ENCODE data around the gene CCL20.
"Not testable (repeated sequence)": the region's sequence is repeated elsewhere in the genome, so short reads cannot be mapped to it uniquely, and the experiment has no call there.

Gene CCL20

DNA sequence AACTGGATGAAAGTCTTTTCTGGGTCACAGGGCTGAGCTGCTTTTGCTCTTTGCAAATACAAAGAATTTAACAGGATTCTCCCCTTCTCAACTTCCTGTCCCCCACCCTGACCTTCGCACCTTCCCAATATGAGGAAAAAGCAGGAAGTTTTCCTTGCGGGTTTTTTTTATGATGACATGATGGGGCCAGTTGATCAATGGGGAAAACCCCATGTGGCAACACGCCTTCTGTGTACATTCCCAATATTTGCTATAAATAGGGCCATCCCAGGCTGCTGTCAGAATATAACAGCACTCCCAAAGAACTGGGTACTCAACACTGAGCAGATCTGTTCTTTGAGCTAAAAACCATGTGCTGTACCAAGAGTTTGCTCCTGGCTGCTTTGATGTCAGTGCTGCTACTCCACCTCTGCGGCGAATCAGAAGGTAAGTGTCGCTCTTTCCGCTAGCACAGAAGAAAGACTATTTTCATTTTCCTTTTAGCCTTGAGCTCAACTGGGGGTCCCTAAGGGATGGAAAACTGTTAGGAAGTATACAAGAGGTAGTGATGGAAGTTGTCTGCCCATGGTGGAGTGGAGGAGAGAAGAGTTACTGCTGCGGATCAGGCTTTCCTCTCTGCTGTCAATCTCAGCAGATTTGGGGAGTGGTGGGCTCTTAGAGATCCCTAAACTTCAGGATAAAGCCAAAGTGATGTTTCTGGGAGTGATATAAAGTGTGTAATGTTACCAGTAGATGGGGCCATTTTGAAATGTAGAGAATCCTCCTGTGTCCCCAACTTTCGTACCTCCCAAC, at the start of gene CCL20:
Gene CCL20, plus strand, starts transcription at position 281 of the 792 bp plus-strand sequence. Its CDS starts 70 bp downstream, at position 351.
- DNase-seq (ENCODE audit: low read depth): no peak

GRCh38 chr2:227765788-227766372, 47.8 kb upstream of the CCL20 start:
- no peak for DNase-seq (ENCODE audit: low read depth)

GRCh38 chr2:227766373-227766883, 47.2 kb upstream of the CCL20 start:
- DNase-seq (ENCODE audit: low read depth): peak; percentile 28

DNA sequence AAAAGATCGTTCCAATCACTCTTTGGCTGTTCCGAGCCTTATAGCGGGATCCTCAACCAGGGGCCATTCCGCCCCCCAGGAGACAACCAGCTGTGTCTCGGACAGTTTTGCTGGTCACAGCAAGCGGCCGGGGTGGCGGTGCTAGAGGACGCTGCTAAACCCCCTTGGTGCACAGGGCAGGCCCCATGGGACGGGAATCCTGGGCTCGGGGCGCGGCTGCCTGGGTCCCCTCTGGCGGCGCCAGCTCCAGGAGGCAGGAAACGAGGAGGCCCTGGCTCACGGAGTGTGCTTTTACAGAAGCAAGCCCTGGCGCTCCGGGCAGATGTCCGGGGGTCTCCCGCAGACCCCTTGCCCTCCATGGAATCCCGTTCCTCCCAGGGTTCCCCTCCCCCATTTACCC, 45.8 kb upstream of the CCL20 start:
- DNase-seq (ENCODE audit: low read depth): no peak

DNA sequence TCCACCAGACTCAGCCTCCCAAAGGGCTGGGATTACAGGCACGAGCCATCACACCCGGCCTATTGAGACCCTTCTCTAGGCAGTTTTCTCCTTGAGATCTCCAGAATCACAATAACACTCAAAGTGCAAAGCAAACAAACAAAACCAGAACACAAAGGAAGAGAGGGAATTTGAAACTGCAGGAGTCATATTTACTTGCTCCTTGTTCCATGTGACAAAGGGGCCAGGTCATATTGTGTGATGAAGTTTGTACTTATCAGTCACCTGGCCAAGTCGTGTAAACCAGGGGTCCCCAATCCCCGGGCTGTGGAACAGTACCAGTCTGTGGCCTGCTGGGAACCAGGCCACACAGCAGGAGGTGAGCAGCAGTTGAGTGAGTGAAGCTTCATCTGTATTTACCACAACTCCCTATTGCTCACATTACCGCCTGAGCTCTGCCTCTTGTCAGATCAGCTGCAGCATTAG, 41.4 kb upstream of the CCL20 start:
- DNase-seq (ENCODE audit: low read depth): no peak

- no peak for DNase-seq (ENCODE audit: low read depth)
Measured at GRCh38 chr2:227772932-227773331, 40.7 kb upstream of the CCL20 start.

DNA sequence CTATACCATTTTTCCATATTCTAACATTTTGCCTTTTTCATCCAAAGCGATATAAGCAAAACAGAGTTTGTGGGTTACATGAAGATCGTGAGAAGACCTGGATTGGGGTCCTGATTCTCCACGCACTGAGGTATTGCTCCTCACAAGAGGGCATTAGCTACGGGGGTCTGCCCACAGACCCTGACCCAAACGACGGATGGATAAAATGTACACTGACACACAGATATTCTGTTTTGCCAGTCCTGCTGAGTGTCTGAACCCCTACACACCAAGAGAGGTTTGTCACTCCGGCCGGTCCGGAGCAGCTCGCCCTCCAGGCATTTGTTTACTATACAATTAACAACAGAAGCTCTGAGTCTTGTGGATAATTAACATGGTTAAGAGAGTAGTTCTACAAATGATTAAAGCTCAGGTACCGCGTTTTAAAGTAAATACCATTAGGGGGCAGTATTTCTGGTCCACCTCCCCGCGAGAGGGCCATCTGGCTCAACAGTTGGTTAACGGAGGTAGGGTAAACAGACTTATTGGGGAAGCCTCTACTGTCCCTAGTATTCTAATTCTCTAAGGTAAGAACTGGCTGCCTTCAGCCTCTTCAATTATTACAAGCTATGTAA, 39.5 kb upstream of the CCL20 start:
- DNase-seq (ENCODE audit: low read depth): no peak

DNA sequence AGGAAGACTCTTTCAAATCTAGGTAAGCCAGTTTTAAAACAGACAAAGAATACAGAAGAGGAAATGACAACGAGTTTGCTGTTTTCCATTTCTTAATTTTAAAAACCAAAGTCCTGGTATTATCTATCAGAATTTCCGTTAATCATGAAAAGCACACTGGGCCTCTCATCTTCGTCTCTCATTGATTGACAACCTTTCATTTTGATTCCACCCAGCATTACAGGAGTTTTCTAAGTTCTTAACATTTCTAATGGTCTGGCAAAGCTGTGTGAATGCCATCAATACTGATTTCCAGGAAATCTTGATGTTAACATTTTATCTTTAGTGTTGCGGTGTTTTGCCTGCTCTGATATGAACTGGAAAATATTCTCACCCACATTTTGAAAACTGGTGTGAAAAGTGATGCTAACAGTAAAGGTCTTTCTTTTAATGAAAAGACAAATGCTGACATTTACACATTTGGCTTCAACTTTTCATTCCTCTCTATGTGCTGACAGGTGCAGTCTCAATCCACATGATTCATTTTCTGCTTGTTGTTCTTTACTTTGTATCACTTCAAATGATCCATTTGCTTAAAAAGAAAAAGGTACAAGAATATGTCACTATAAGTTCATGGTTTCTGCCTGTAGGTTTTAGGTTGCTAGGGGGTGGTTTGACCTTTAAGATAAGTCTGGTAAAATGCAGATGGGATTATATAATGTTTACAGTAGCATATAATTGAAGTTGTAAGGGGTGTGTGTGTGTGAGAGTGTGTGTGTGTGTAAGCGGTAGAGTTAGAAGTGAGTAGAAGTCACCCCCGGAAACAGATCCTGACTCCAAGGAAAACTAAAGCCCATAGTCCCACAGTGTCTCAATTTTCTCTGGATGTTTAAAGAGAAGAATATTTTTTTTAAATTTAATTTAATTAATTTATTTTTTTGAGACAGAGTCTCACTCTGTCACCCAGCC, 38.5 kb upstream of the CCL20 start:
- no peak for DNase-seq (ENCODE audit: low read depth)

DNA sequence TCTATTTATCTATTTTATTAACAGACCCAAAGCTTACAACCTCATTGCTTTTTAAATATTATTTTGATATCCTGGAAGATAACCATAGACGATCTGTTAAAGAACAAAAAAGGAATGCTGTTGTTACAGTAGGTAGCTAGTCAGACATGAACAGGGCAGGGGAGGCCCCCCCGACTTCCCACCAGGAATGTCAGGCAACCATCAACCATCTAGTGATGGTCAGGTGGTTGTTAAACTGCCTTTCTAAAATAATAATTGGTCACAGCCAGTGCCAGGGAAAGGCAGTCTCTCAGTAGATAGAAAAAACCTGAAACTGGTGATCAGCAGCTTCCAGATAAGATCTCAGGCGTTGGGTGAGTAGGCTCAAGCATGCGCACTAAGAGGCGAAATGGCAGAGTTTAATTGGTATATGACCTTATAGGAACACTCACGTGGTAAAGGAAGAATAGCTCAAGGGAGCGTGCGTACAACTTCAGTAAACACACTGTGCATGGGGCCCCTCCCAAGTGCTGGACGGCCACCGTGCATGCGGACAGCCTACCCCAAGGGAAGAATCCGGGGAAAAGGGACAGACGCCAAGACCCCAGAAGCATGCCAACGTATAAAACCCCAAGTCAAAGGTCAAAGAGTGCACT, 32.5 kb upstream of the CCL20 start:
- DNase-seq (ENCODE audit: low read depth): no peak

GRCh38 chr2:227781841-227782240, 31.8 kb upstream of the CCL20 start:
- DNase-seq (ENCODE audit: low read depth): no peak

DNA sequence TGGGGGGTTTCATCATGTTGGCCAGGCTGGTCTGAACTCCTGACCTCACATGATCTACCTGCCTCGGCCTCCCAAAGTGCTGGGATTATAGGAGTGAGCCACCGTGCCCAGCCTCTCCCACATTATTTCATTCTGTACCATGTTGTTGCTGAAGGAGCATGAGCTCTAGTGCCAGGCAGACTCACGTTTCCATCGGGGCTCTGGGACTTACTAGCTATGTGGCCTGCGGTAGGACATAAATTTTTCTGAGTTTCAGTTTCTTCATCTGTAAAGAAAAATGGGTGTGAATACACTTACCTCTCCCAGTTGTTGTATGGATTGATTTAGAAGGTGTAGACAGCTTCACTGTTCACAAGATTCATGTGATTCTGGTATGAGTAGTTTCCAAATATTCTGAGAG, 30.8 kb upstream of the CCL20 start:
- no peak for DNase-seq (ENCODE audit: low read depth)

GRCh38 chr2:227783404-227784138, 30.1 kb upstream of the CCL20 start:
- DNase-seq (ENCODE audit: low read depth): no peak

- DNase-seq (ENCODE audit: low read depth): no peak
Measured at GRCh38 chr2:227785293-227785692, 28.3 kb upstream of the CCL20 start.

DNA sequence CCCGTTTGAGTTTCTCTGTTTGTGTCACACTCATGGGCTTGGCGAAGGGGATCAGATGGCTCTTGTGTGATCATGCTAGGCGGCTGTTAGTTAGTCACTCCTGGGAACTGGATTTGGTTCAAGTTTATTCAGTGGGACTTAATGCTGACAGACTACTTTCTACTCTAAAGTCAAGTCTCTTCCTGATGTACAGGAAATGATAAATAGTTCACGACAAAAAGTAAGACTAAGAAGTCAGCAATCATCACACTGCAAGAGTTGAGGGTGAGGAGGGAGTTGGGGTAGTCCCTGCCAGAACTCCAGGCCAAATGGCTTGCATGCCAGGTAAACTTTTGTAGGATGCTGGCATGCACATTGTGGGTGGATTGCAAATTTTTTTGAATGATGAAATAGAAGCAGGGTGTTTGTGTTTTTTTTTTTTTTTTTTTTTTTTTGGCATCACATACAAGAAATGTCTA, 25.1 kb upstream of the CCL20 start:
- no peak for DNase-seq (ENCODE audit: low read depth)

DNA sequence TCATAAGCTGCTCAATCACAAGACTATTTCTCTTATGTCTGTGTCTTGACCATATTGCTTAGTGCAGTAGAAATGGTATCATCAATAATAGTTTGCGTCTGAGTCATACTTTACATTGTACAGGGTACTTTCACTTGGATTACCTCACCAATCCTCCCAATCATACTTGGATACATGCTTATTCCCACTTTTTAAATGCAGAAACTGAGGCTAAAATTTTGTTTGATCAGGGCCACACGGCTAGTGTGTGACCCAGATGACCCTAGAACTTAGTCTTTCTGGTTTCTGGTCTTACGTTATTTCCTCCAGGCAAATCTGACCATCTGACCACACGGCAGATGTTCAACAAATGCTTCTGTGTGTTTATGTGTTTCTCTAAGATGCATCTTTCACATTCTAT, 23.8 kb upstream of the CCL20 start:
- no peak for DNase-seq (ENCODE audit: low read depth)

- no peak for DNase-seq (ENCODE audit: low read depth)
Measured at GRCh38 chr2:227793148-227793712, 20.4 kb upstream of the CCL20 start.

DNA sequence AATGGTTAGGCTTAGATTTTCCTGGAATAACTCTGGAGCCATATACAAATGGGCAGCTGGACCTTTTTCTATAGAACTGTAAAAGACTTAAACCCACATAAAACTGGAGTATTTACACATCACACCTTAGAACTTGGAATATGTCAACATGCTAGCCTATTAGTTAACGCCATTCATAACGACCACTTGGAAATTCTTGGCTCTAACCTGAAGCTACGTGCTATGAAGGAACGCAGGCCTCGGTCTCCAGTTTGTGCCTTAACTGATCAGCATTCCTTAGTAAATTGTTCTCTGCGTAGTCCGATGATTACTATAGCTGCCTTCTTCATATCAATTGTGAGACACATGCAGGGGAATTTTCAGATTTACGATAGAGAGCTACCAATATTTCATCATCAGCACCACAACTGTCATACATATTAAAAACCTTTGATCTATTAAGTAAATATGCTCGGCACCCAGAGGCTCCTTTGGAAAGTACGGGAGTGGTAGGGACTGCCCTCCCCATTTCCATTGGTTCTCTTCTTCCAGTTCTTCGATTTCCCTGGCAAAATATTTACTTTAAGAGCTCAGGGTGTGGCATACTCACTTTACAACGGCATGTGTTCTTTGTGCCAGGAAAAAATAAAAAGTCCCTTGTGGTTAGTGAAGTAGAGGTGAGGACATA, 17.5 kb upstream of the CCL20 start:
- DNase-seq (ENCODE audit: low read depth): no peak

GRCh38 chr2:227796768-227797167, 16.9 kb upstream of the CCL20 start:
- DNase-seq (ENCODE audit: low read depth): not testable (repeated sequence)

DNA sequence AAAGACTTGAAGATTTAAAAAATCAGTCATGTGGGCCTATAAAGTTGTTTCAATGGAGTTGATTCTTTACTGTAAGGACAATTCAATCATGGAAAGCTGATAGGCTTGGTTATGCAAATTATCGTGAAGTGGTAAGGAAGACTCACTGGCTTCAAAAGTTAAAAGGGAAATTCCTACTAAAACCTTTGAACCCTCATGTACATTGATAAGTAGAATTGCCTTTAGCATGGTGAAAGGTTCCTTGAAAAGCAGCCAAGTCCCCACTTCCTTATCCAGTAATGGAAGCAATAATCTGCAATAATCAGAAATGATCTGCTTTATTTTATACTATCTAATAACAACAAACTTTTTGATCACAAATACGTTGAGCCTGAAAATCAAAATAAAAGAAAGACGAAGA, 14.4 kb upstream of the CCL20 start:
- DNase-seq (ENCODE audit: low read depth): no peak

DNA sequence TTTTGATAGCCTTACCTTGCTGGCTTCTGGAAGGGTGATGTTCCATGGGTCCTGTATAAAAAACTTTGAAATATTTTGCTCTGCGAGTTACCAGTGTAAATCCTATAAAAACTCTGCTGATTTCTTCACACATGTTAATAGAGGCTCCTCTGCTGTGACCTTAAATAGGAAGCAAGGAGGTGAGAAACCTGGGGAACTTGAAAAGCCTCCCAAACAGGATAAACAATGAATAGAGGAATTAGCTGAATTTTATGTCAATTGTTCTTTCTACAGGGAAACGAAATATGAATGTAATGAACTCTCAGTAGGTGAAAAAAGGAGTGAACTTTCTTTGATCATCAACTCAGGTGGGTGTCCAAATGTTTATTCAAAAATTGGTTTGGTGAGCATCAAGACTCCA, 10.8 kb upstream of the CCL20 start:
- no peak for DNase-seq (ENCODE audit: low read depth)
